Adrenal gland (tissue), 12 donors: ENCODE results near the gene MILR1. TPM values are rescaled to one million over a fixed set of nuclear protein-coding genes. Genes with fewer than 3 reads are reported as not detected.

Experiments used
- DNase-seq, 7 donors: peaks; one replicate each; pipeline ENCODE4 v3.0.0-alpha.2; 2019 to 2020
- H3K27ac ChIP-seq, 5 donors: fragments of 200-600 bp; sonication (generic) in 4 of 5; 1 replicate in 3 of 5; 2 replicates in 2 of 5; pipeline versions ENCODE4 v1.5.1 to v1.8.0; 2016 to 2020; ENCODE audit warnings: mild to moderate bottlenecking in 1 of 5
- H3K27me3 ChIP-seq: fragments of 200-600 bp; 2 replicates; pipeline ENCODE4 v1.8.0; 2021
- H3K36me3 ChIP-seq, 2 donors: fragments of 200-600 bp; replicated peaks in 1 of 2; 1 replicate in 1 of 2; 2 replicates in 1 of 2; pipeline versions ENCODE4 v1.5.1 to v1.8.0; 2018 to 2022
- H3K4me1 ChIP-seq, 2 donors: fragments of 200-600 bp; replicated peaks in 1 of 2; 1 replicate in 1 of 2; 2 replicates in 1 of 2; pipeline versions ENCODE4 v1.5.1 to v1.8.0; 2018 to 2021
- H3K4me3 ChIP-seq, 4 donors: fragments of 200-600 bp; sonication (generic) in 3 of 4; one replicate each; pipeline ENCODE4 v1.5.1; 2016 to 2018
- H3K9me3 ChIP-seq, 3 donors: fragments of 200-600 bp; sonication (generic) in 1 of 3; replicated peaks in 1 of 3; 1 replicate in 2 of 3; 2 replicates in 1 of 3; pipeline versions ENCODE4 v1.5.1 to v1.8.0; 2016 to 2021
- CTCF ChIP-seq, 6 experiments: fragments of 450-650 bp in 4 of 6; fragments of 200-600 bp in 2 of 6; sonication (generic) in 1 of 6; IDR thresholded peaks; 1 replicate in 5 of 6; 2 replicates in 1 of 6; pipeline versions ENCODE4 v1.5.1 to v1.8.0; 2016 to 2021; ENCODE audit warnings: antibody characterized with exemption in 6 of 6, mild to moderate bottlenecking in 2 of 6, moderate library complexity in 1 of 6
- POLR2A ChIP-seq, 2 donors: fragments of 450-650 bp; IDR thresholded peaks; one replicate each; pipeline ENCODE4 v1.6.1; 2017; ENCODE audit warnings: antibody characterized with exemption in 2 of 2, mild to moderate bottlenecking in 2 of 2, moderate library complexity in 1 of 2
- WGBS, 4 donors: extraction: QIAGEN DNeasy Blood & Tissue Kit in 2 of 4; methylation state at CpG; one replicate each; pipeline versions ENCODE4 v1.1.5 to v1.1.7; 2013 to 2017; 5-methylcytosine and 5-hydroxymethylcytosine counted together
- intact Hi-C, 2 donors: fragments of 100-400 bp; cut with DNase I; formaldehyde crosslinking; loops; one replicate each; pipeline versions ENCODE4 v1.14.1 to v1.15.0; 2022 to 2023
- polyA plus RNA-seq, 3 donors: library from polyadenylated mRNA; stranded (reverse); fragments of 200-250 nt in 2 of 3; fragments of 350-450 nt in 1 of 3; fragmentation: Illumina TruSeq in 1 of 3; extraction: RNeasy Lipid Tissue Mini Kit (QIAGEN cat#74804) in 1 of 3; gene quantifications; one replicate each; pipeline ENCODE4 v1.2.3, GENCODE V29; 2013 to 2014
- total RNA-seq, 9 donors: library from RNA; depleted of rRNA in 4 of 9; stranded (reverse); fragments of >200 nt in 4 of 9; fragments of 120-200 nt in 1 of 9; fragmentation: NEBNext Ultra II Directional in 1 of 9; extraction: Animal tissue kit (Norgen Biotek cat#: 25700) in 1 of 9; gene quantifications; one replicate each; pipeline versions ENCODE4 v1.1.0 to v1.2.4, GENCODE V29; 2013 to 2023
- donor health status: healthy with polysubstance abuse.
- donor health status: Bipolar disorder and iron deficiency.
- donor health status: DM: yes; HTN: yes; CAD: no.
- donor health status: DM: no; HTN: no; CAD: no.
- donor health status: DM: no; HTN: no; CAD: no.
- donor health status: DM: yes; HTN: yes; CAD: no.

The MILR1 gene
- total and polyA plus RNA-seq, 12 donors = 2.9 to 28.0 (median 17.1) TPM

GRCh38 chr17:64447526-64447925 is 1.4 kb upstream of the MILR1 start:
- intact Hi-C loops = no loop called here
- H3K27me3 ChIP-seq = no peaks in the 10 kb centered on the region
- WGBS, 4 donors = 57 to 94% (median 91%) methylated on average over 1 of the region's 1 CpG

DNA sequence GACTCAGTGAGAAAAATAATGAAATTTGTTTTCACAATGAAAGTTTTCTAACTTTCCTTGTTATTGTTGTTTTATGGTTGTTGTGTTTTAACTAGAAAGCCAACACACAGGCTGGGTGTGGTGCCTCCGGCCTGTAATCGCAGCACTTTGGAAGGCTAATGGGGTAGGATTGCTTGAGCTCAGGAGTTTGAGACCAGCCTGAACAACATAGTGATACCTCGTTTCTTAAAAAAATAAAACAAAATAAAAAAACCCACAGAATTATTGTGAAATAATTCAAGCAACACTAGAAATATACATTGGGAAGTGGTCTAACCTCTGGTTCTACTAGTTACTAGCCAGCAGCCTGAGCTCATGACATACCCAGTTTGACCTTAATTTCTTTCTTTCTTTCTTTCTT is 630 bp downstream of the MILR1 start:
- peak overlapping the region in 1 of 4 donors; percentile 33 for H3K4me3 ChIP-seq
- H3K27ac ChIP-seq = peak overlapping the region in 3 of 5 donors; percentile 44 to 73 (median 64)
- no peaks in the 10 kb centered on the region for H3K9me3 ChIP-seq
- WGBS, 4 donors = 67 to 74% (median 70%) methylated on average over 3 of the region's 3 CpGs
- no peaks in the 10 kb centered on the region for H3K4me1 ChIP-seq
- no peaks in the 10 kb centered on the region for H3K27me3 ChIP-seq
- intact Hi-C loops = no loop called here
- H3K36me3 ChIP-seq = no peaks in the 10 kb centered on the region
- no peak for TF ChIP-seq CTCF (IDR thresholded peaks at IDR 0.05)
- TF ChIP-seq POLR2A (IDR thresholded peaks at IDR 0.05) = no peak
- DNase-seq = no peak

More at GRCh38 chr17:64447526-64447925, 1.4 kb upstream of the MILR1 start:
- no peak overlapping the region for H3K27ac ChIP-seq
- DNase-seq = no peak
- H3K36me3 ChIP-seq = no peaks in the 10 kb centered on the region
- H3K4me1 ChIP-seq = no peaks in the 10 kb centered on the region
- no peak overlapping the region for H3K4me3 ChIP-seq
- no peaks in the 10 kb centered on the region for H3K9me3 ChIP-seq
- TF ChIP-seq POLR2A (IDR thresholded peaks at IDR 0.05) (no peak), CTCF (IDR thresholded peaks at IDR 0.05) (no peak)

DNA sequence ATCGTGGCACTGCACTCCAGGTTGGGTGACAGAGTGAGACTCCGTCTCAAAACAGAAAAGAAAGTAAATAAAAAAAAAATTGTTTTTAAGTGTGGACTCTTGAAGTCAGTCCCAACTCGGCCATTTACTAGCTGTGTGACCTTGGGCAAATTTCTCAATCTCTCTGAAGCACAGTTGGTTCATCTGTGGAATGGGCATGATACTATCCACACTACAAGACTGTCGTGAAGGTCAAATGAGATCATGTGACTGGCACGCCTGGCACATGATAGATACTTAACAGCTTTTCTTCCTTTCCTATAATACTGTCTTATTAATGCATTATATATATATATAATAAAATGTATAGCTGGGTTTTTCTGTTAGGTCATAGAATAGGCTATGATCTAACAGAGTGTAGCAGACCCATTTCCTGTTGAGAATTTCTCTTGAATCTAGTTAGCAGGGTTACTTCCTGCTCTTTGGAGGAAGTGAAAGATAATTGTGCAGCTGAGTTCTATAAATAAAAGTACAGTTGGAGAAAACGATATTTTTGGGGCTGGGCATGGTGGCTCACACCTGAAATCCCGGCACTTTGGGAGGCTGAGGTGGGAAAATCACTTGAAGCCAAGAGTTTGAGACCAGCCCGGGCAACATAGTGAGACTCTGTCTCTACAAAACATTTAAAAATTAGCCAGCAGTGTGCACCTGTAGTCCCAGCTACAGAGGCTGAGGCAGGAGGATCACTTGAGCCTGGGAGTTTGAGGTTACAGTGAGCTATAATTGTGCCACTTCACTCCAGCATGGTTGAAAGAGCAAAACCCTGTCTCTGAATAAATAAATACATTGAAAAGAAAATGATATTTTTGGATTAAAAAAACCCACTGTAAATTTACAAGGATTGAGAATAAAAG is 7.3 kb downstream of the MILR1 start:
- Histone ChIP-seq H3K9me3 (no peaks in the 10 kb centered on the region), H3K4me3 (no peak overlapping the region), H3K27ac (no peak overlapping the region), H3K27me3 (no peaks in the 10 kb centered on the region), H3K4me1 (no peaks in the 10 kb centered on the region), H3K36me3 (no peaks in the 10 kb centered on the region)
- 63 to 69% (median 68%) methylated on average over 8 of the region's 8 CpGs for WGBS, 4 donors
- TF ChIP-seq POLR2A (IDR thresholded peaks at IDR 0.05) = no peak
- no peak for TF ChIP-seq CTCF (IDR thresholded peaks at IDR 0.05)
- no peak for DNase-seq
- intact Hi-C loops = no loop called here

- no peaks in the 10 kb centered on the region for H3K4me1 ChIP-seq
- H3K27me3 ChIP-seq = no peaks in the 10 kb centered on the region
- no peaks in the 10 kb centered on the region for H3K36me3 ChIP-seq
- no peaks in the 10 kb centered on the region for H3K9me3 ChIP-seq
- DNase-seq = no peak
- intact Hi-C loops = no loop called here
- H3K27ac ChIP-seq = no peak overlapping the region
- WGBS, 4 donors = 62 to 78% (median 69%) methylated on average over 7 of the region's 7 CpGs
- H3K4me3 ChIP-seq = no peak overlapping the region
- TF ChIP-seq CTCF (IDR thresholded peaks at IDR 0.05) (no peak), POLR2A (IDR thresholded peaks at IDR 0.05) (no peak)
Observed at GRCh38 chr17:64457156-64457555, 8.2 kb downstream of the MILR1 start.
